ENCODE measurements around the gene NPEPPS. TPM values are rescaled to one million over a fixed set of nuclear protein-coding genes. Genes with fewer than 3 reads are reported as not detected.

The NPEPPS gene
- total RNA-seq, 1 experiment from 2014 or later: 137 TPM

GRCh38 chr17:47636273-47637030 is 105.5 kb downstream of the NPEPPS start:
- ATAC-seq: no peak
- ChIA-PET CTCF (no interaction called here), POLR2A (interaction anchor here (0.6 kb wide), 2 partner anchors 14 to 17 kb away, joined by 7 to 10 read pairs; no protein-coding TSS in a partner anchor)
- TF ChIP-seq POLR2AphosphoS5 (IDR thresholded peaks at IDR 0.05; ENCODE audit: low read depth, low read length) (no peak), TCF7L2 (IDR thresholded peaks at IDR 0.05; ENCODE audit: low read depth, low read length) (no peak), SIN3A (IDR thresholded peaks at IDR 0.05; ENCODE audit: borderline replicate concordance, insufficient read depth, low read depth, low read length) (no peak), REST (IDR thresholded peaks at IDR 0.05; ENCODE audit: insufficient read depth in 1 of 2, low read depth in 2 of 2, low read length in 1 of 2) (no peak), CTCF (IDR thresholded peaks at IDR 0.05) (no peak)
- H3K9me3 ChIP-seq (ENCODE audit: control insufficient read depth, insufficient read depth, low read depth, low read length): no peaks in the 10 kb centered on the region
- H3K4me3 ChIP-seq (ENCODE audit: low read depth in 2 of 2, low read length in 2 of 2): no peak overlapping the region
- H3K4me1 ChIP-seq (ENCODE audit: control insufficient read depth, insufficient read depth, low read length): no peaks in the 10 kb centered on the region
- H3K27me3 ChIP-seq (ENCODE audit: control insufficient read depth, insufficient read depth, low read length): no peaks in the 10 kb centered on the region
- BruUV-seq (replicated peaks): no TSS peak
- no peak for DNase-seq (ENCODE audit: low read depth, low spot score)
- intact Hi-C loops (cut with micrococcal nuclease; ENCODE audit: unreplicated experiment) (no loop called here), in situ Hi-C loops (cut with HindIII; ENCODE audit: low pct_unique_long_range_greater_than_20kb, low sequenced_read_pairs) (no loop called here)
- no peak overlapping the region for H3K27ac ChIP-seq (ENCODE audit: low read length)
- H3K36me3 ChIP-seq (ENCODE audit: control insufficient read depth, insufficient read depth, low read length): no peaks in the 10 kb centered on the region

- ChIA-PET POLR2A (no interaction called here), CTCF (no interaction called here)
- BruUV-seq (replicated peaks): no TSS peak
- no peak for TF ChIP-seq POLR2AphosphoS5 (IDR thresholded peaks at IDR 0.05; ENCODE audit: low read depth, low read length)
- ATAC-seq (no peak), DNase-seq (ENCODE audit: low read depth, low spot score) (no peak)
- no peaks in the 10 kb centered on the region for H3K9me3 ChIP-seq (ENCODE audit: control insufficient read depth, insufficient read depth, low read depth, low read length)
- H3K27me3 ChIP-seq (ENCODE audit: control insufficient read depth, insufficient read depth, low read length): no peaks in the 10 kb centered on the region
- no peak overlapping the region for H3K4me3 ChIP-seq (ENCODE audit: low read depth in 2 of 2, low read length in 2 of 2)
- intact Hi-C loops (cut with micrococcal nuclease; ENCODE audit: unreplicated experiment) (no loop called here), in situ Hi-C loops (cut with HindIII; ENCODE audit: low pct_unique_long_range_greater_than_20kb, low sequenced_read_pairs) (no loop called here)
- no peaks in the 10 kb centered on the region for H3K4me1 ChIP-seq (ENCODE audit: control insufficient read depth, insufficient read depth, low read length)
- H3K27ac ChIP-seq (ENCODE audit: low read length): no peak overlapping the region
- H3K36me3 ChIP-seq (ENCODE audit: control insufficient read depth, insufficient read depth, low read length): no peaks in the 10 kb centered on the region
These were observed 108.0 kb downstream of the NPEPPS start for GRCh38 chr17:47638903-47639302.

- no TSS peak for BruUV-seq (replicated peaks)
- H3K9me3 ChIP-seq (ENCODE audit: control insufficient read depth, insufficient read depth, low read depth, low read length): no peaks in the 10 kb centered on the region
- DNase-seq (ENCODE audit: low read depth, low spot score): no peak
- H3K27me3 ChIP-seq (ENCODE audit: control insufficient read depth, insufficient read depth, low read length): no peaks in the 10 kb centered on the region
- in situ Hi-C loops (cut with HindIII; ENCODE audit: low pct_unique_long_range_greater_than_20kb, low sequenced_read_pairs): no loop called here
- ATAC-seq: no peak
- POLR2A ChIA-PET: no interaction called here
- no peak for TF ChIP-seq POLR2AphosphoS5 (IDR thresholded peaks at IDR 0.05; ENCODE audit: low read depth, low read length)
- TF ChIP-seq SIN3A (IDR thresholded peaks at IDR 0.05; ENCODE audit: borderline replicate concordance, insufficient read depth, low read depth, low read length): no peak
- no peak for TF ChIP-seq TCF7L2 (IDR thresholded peaks at IDR 0.05; ENCODE audit: low read depth, low read length)
- no peak for TF ChIP-seq CTCF (IDR thresholded peaks at IDR 0.05)
- no peak for TF ChIP-seq REST (IDR thresholded peaks at IDR 0.05; ENCODE audit: insufficient read depth in 1 of 2, low read depth in 2 of 2, low read length in 1 of 2)
- intact Hi-C loops (cut with micrococcal nuclease; ENCODE audit: unreplicated experiment): no loop called here
- H3K4me1 ChIP-seq (ENCODE audit: control insufficient read depth, insufficient read depth, low read length): no peaks in the 10 kb centered on the region
- no peak overlapping the region for H3K4me3 ChIP-seq (ENCODE audit: low read depth in 2 of 2, low read length in 2 of 2)
- H3K27ac ChIP-seq (ENCODE audit: low read length): no peak overlapping the region
- H3K36me3 ChIP-seq (ENCODE audit: control insufficient read depth, insufficient read depth, low read length): no peaks in the 10 kb centered on the region
- CTCF ChIA-PET: no interaction called here
These were observed 109.2 kb downstream of the NPEPPS start for GRCh38 chr17:47640076-47640475.

Data from Panc1 (cell line).